Spleen (tissue), 3 donors: ENCODE results near the gene DOCK10.

ENCODE experiments used
- POLR2A ChIP-seq, 3 donors: fragments of 450-650 bp; IDR thresholded peaks; one replicate each; pipeline ENCODE4 v1.5.1; 2017; ENCODE audit warnings: antibody characterized with exemption in 3 of 3, mild to moderate bottlenecking in 1 of 3
- POLR2AphosphoS5 ChIP-seq, 3 donors: sonication (generic); formaldehyde crosslinking; IDR thresholded peaks; one replicate each; pipeline ENCODE4 v1.5.1; 2017; ENCODE audit warnings: antibody characterized with exemption in 3 of 3

DNA sequence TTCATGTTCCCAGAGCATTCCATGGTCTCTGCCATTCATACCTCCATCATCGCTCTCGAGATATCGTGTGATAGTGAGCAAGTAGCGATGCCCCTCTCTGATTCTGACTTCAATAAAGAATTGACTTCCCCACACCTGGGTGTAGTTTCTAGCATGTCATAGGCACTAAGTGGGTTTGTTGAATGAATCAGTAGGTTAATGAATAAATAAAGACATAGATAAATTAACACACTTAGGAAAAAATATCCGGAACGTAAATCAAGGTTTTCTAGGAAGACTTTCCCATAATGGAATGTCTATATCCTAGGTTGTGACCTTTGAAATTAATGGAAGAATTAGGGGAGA, 159.1 kb downstream of the DOCK10 start:
- TF ChIP-seq POLR2AphosphoS5 (IDR thresholded peaks at IDR 0.05) (no peak), POLR2A (IDR thresholded peaks at IDR 0.05) (no peak)
